ENCODE data around the gene NDUFA1.
"Not testable (repeated sequence)": the region's sequence is repeated elsewhere in the genome, so short reads cannot be mapped to it uniquely, and the experiment has no call there.

NDUFA1 gene

GRCh38 chrX:119916310-119916709 is 44.7 kb downstream of the NDUFA1 start:
- DNase-seq: no peak

- DNase-seq: no peak
These were observed 46.2 kb downstream of the NDUFA1 start for GRCh38 chrX:119917877-119918276.

GRCh38 chrX:119919835-119920585 is 48.4 kb downstream of the NDUFA1 start:
- DNase-seq: no peak

DNA sequence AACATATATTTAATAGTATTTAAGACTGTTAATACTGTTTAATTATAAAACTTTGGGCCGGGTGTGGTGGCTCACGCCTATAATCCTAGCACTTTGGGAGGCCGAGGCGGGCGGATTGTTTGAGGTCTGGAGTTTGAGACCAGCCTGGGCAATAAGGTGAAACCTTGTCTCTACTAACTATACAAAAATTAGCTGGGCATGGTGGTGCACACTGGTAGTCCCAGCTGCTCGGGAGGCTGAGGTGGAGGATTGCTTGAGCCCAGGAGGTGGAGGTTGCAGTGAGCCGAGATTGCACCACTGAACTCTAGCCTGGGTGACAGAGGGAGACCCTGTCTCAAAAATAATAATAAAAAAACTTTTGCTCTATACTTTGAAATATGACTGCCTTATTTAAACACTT is 50.8 kb downstream of the NDUFA1 start:
- not testable (repeated sequence) for DNase-seq

Data from NCI-H524 (cell line).